ENCODE results near the gene RPS6KA6.

Gene RPS6KA6

DNA sequence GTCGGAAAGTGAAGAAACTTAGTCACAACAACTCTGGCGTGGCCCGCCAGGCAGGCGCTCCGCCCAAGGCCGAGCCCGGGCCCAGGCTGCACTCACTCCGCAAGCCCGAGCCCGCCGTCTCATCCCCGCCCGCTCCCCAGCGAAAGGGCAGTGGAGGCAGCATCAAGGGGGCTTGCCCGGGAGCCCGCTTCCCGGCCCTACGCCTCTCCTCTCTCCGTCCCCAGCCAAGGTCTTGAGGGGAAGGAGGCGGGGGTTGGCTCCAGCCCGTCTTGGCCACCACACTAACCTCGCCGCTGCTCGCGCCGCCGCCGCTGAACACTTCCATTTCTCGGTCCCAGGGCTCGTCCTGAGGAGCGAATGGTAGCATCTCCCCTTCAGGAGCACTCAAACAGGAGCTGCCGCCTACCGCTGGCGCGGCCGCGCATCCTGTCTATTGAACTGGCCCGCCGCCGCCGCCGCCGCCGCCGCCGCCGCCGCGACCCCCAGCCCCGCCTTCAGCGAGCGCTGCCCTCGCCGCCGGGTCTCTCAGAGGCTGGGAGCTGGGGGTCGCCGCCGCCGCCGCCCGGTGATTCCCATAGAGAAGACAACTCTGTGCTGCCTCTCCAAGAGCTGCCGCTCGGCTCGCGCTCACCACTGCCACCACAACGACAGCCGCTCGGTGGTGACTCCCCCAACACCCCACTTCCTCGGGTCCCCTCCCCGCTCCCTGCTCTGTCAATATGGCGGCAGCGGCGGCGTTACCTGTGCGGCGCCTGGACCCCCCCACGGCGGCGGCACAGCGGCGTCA is at the start of gene RPS6KA6:
Gene RPS6KA6, minus strand, starts transcription at position 667 of the 787 bp plus-strand sequence. Its CDS starts 300 bp downstream, at position 367.
- peak in 36 of 56 donors; percentile 0 to 68 (median 26) for DNase-seq

DNA sequence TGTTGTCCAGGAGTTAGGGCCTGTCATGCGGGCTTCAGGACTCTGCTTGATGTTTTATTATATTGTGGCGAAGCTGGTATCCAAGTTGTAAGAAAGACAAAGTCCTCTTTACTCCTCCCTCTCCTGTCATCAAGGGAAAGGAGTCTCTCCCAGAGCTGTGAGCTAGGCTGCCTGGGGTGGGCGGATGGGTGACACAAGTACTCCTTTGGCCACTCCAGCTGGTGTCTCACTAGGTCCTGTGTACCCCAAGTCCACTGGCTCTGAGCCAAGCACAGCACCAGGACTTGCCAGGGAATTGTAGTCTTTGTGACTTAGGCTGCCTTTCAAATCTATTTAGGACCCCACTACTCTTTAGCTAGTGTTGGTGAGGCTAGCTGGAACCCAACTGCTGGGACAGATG is 36.7 kb upstream of the RPS6KA6 start:
- no peak for DNase-seq

DNA sequence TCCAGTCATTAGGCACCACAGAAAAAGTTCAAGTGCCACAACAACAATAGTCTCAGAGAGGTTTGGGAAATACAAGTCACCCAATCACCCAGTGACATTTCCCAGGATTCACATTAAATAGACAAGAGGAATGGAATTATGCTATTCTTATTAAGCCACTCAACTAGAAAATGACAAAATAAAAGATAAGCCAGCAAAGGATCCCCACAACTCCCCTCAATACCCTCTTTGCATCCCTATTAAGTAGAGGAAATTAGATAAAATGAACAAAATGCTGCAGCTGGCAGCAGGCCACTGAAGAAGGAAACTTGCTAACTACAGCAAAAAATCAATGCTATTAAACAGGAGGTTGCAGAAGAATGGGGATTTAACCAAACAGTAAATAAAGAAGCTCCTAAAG is 35.3 kb upstream of the RPS6KA6 start:
- no peak for DNase-seq

DNA sequence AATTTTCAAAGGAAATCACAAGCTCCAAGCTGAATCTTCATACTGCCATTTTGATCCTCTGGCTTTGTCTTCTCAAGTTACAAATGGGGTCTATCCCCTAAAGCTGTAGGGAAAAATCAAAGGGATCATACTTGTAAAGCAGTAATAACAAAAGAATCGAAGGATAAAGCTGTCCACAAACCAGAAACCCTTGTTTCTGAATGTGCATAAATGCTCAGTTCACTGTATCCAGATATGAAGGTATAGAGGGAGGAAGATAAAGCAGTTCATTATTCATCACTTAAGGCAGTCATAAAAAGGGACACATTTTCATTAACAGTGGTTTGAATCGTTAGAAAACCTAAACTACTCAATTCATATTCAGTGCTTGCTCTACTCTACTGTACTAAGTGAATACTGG is 33.2 kb upstream of the RPS6KA6 start:
- no peak for DNase-seq

DNA sequence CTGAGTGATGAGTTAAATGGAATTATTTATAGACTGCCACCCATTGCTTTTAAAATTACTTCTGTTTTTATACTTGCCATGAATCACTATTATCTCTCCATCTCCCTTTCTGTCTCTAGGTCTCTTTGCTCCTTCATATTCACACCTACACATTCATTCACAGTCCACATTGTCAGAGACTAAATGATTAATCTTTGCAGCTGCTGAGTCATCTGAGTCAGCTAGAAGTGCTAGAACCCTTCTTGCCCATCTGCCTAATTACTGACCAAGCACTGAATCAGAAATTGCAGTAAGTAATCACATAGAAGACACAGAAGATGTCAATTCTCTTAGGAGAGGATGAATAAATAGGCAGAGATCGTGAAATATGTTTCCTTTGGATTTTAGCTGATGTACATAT is 31.6 kb upstream of the RPS6KA6 start:
- no peak for DNase-seq

DNA sequence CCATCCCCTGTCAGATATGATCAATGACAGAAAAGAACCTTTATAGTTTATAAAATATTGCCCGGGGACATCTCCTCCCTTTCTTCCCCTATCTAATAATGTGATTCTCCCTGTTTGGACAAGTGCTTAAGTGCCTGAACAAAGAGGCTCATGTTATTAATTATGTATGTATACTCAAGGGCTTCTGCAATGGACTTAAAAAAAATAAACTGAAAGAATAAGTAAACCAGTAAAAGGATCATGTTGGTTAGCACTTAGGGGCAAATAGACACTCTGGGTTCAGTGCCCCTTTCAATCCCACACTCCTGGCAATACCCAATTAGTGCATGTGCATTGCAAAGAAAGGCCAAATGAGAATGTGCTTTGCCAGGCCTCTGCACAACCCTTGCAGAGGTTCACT is 30.7 kb upstream of the RPS6KA6 start:
- no peak for DNase-seq

DNA sequence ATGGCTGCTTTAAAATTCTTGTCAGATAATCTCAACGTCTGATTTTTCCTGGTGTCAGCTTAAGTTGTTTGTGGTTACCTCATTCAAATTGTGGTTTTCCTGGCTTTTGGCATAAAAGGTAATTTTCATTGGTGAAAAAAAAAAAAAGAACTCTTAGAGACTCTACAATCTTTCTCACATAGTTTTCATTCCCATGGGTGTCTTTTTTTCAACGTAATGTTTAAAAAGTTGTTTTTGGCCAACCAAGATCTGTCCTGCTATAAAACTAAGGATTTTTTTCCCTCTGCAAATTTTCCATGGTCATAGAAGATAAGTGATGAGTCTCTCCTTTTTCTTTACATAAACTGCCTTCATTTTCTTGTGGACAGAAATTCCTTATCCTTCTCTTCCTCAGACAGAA is 28.9 kb upstream of the RPS6KA6 start:
- DNase-seq, result no peak

- no peak for DNase-seq
Measured at GRCh38 chrX:84216406-84216805, 28.4 kb upstream of the RPS6KA6 start.

DNA sequence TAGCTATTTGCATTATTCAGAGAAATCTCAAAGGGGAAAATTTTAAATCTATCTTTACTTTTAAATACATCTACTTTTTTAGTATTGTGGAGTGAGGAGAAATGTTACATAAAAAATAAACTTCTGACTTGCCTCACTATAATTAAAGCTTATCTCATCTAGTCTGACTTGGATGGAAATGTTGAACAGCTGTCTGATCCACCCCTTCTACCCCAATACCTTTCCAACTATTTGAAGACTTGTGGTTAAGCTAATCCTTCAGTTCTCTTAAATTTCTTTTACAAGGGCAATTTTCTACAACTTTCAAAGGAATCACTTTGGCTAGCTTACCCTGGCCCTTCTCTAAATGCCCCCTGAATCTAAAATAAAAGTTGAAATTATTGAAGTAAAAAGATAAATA is 17.3 kb upstream of the RPS6KA6 start:
- DNase-seq, result no peak

GRCh38 chrX:84199688-84200087 is 11.7 kb upstream of the RPS6KA6 start:
- no peak for DNase-seq

- DNase-seq, result no peak
Measured at GRCh38 chrX:84197550-84197949, 9.6 kb upstream of the RPS6KA6 start.

DNA sequence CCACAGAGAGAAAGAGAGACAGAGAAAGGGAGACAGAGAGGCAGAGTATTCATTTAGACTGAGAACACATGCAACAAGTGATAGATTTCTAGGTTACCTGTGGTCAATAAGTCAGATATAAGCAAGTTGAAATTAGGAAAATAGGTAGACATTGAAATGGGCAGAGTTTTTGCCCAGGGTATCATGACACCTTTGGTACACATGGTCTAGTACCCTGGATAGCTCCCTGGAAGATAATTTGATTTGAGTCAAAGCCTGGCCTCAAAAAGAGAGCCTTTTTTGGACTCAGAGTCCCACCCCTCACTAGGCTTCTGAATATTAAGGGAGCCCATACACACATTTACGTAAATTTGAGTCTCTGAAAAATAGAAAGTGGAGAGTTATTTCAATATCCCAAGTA is 4.0 kb upstream of the RPS6KA6 start:
- no peak for DNase-seq

DNA sequence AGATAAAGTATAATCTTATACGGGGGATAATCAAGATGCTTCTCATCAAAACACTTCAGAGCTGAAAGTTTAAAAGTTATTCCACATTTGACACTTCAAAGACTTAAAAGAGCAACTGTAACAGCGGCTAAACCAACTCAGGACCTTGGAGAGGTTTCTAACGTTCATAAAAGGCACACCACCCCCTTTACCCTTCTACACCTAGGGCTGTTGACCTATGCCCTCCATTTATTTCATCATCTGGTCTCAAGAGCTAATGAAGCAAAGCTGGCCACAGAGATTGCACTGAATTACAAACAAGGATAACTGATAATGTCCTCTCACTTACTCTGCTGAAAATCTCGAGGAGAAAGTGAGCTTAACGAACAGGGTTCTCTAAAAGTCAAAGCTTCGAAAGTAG is 1.1 kb upstream of the RPS6KA6 start:
- DNase-seq, result no peak

DNA sequence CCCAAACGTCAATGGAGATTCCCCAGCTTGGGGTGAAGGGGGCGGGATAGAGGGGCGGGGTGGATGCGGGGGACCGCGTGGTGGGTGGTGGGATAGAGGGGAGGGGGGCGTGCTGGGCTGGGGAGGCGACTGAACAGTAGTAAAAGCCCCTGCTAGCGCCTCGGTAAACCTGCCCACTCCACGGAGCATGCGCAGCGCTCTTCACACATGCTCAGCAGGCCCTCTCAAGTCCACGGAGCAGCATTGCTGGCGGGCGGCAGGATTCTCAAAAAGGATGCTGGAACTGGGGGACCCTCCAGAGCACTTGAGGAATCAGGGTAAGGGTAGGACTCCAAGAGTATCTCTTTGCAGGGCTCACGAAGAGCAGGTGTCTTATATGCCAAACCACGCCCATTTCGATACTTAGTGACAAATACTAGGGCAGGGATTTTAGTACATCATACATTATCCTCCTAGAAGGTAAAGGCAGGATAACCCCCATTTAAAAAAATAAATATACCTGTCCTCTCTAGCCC is 378 bp upstream of the RPS6KA6 start:
- peak in 50 of 56 donors; percentile 0 to 68 (median 18) for DNase-seq

DNA sequence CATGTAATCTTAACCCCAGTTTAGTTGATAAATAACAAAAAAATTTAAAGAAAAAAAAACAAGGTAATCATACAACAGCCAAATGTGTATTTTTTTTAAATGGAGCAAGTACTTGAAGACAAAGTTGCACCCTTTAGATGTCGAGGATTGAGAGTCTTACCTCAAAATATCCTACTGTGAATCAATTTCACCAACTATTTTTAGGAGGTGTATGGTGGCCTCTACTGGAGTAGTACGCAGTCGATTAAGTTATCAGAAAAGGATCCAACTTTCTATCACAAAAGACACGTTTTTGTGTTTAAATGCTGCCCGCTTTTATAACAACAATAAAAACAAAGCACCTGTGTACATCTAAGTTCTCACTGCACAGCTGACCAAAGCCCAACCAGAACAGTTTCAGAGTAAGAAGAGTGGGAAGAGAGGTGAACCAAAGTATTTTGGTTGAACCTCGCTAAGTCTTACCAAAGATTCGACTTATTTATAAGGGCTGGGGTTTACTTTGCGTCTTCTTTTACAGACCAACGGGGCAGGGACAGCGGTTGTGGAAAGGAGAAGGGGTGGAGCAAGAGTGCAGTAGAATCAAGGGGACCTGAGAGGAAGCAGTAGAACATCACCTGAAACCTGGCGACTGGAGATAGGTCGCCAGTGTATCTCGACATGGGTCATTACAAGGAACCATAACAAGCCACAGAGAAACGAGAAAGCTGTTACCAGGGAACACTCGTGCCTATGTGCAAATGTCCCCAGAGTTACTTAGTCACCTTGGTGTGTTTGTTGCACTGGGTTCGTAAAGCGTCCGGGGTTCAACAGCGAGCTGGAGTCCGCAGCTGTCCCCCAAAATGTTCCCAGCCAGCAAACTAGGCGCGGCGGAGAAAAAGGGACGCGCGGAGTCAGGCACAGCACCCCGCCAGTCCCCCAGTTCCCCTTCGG is 1.1 kb downstream of the RPS6KA6 start:
- DNase-seq, result peak in 4 of 56 donors; percentile 0

DNA sequence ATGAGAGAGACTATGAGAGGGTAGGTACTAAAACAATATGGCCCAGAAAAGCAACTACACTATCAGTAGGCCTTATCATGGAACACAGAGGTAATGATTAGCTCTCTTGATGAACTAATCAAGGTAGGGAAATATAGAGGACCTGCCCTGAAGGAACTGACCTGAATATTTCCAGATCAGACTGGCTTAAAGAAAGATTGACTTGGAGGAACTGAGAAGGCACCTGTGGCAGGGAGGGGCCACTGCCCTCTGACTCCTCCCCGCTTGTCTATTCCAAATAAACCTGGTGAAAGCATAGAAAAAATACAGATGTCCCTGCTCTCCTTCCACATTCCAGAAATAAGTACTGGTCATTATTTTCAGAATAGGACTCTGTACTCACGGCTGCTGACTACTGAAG is 5.5 kb downstream of the RPS6KA6 start:
- DNase-seq, result no peak

DNA sequence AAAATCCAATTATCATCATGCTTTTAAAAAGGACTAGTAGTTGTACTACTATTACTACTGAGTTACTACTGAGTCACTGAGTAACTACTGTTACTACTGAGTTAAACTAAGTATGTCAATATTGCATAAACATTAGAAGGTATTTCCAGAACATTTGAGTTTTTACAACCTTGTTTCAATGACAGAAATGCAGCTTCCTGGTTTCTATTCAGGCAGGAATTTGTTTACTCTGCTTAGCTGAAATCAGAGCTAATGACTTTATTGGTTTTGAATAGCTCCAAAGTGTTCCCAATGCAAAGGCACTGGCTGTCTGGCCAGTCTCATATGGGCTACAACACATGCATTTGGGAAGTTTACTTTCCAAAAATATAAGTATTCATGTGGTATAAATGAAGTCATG is 12.0 kb downstream of the RPS6KA6 start:
- no peak for DNase-seq

- no peak for DNase-seq
Measured at GRCh38 chrX:84175274-84175673, 12.7 kb downstream of the RPS6KA6 start.

DNA sequence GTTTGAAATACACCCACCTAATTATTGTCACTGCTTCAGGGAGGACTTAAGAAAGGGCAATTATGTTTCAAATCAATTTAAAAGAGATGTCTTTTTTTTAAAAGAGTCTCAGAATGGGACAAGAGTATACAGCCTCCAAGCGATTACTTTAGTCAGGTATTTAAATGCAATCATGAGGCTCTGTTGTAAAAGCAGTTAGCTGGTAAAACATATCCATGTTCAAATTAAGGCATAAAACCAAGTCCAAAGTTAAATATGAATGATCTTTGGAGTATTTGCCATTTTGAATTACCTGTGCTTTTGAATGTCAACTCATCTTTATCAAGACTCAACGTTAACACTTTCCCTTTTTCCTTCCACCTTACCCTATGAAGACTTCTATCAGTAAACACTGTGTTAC is 13.7 kb downstream of the RPS6KA6 start:
- no peak for DNase-seq

- no peak for DNase-seq
Measured at GRCh38 chrX:84170931-84171330, 17.1 kb downstream of the RPS6KA6 start.

DNA sequence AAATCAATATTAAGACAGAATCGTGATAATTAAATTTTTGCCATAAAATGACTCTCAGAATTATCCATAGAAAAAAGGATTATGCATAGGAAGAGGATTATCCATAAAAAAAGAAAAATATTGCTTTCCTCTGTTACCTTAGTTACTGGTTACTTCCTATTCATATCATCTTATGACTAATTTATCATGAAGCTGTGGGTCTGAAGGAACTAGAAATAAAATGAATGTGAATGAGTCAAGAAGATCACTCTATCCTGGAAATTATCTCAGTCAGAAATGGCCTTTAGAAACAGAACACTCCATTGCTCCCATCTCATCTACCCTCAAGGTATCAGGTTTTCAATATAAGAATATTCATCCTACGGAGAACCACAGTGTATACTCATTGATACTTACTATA is 19.4 kb downstream of the RPS6KA6 start:
- no peak for DNase-seq

DNA sequence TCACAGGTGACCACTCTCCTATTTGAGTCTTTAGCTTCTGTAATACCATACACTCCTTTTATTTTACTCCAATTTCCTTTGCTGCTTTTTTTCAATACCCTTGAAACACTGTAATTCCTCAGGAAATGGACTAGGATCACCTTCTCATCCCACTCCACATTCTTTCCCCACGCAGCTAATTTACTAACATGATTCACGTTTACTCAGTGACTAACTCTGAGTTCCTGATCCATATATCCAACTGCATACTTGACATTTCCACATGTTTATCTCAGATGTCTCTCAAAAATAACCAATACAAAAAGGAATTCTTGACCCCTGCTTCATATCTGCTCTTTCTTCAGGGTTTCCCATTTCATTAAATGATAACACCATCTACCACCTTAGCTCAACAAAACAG is 19.9 kb downstream of the RPS6KA6 start:
- DNase-seq, result no peak

Data from nucleus accumbens (tissue), 56 donors.